H9 (cell line): ENCODE data around the gene PPP1R13L. TPM values are rescaled to one million over a fixed set of nuclear protein-coding genes. Genes with fewer than 3 reads are reported as not detected.

Experiments used
- DNase-seq: peaks from one replicate; pipeline ENCODE4 v3.0.0-alpha.2; 2017
- H2AFZ ChIP-seq: one replicate; pipeline ENCODE4 v1.6.1; 2013; ENCODE audit warnings: mild to moderate bottlenecking, low read length, control low read depth, moderate library complexity
- H2AK5ac ChIP-seq: 2 replicates; pipeline ENCODE4 v1.6.1; 2013; ENCODE audit warnings: low read length, control low read depth, mixed read lengths; ENCODE audit not compliant: insufficient read length
- H2BK120ac ChIP-seq: one replicate; pipeline ENCODE4 v1.6.1; 2013; ENCODE audit warnings: low read depth, mild to moderate bottlenecking, low read length, control low read depth, inconsistent platforms; ENCODE audit not compliant: poor library complexity, severe bottlenecking
- H2BK12ac ChIP-seq: 2 replicates; pipeline ENCODE4 v1.6.1; 2013; ENCODE audit warnings: low read length, control low read depth, mixed read lengths, low read depth; ENCODE audit not compliant: insufficient read length
- H2BK15ac ChIP-seq: 2 replicates; pipeline ENCODE4 v1.6.1; 2013; ENCODE audit warnings: low read depth, low read length, control low read depth
- H2BK20ac ChIP-seq: one replicate; pipeline ENCODE4 v1.6.1; 2013; ENCODE audit warnings: low read depth, mild to moderate bottlenecking, low read length, control low read depth, inconsistent platforms; ENCODE audit not compliant: poor library complexity, severe bottlenecking
- H2BK5ac ChIP-seq: 2 replicates; pipeline ENCODE4 v1.6.1; 2013; ENCODE audit warnings: low read length, control low read depth, mixed read lengths; ENCODE audit not compliant: insufficient read length
- H3K14ac ChIP-seq: 2 replicates; pipeline ENCODE4 v1.6.1; 2013; ENCODE audit warnings: low read length, control low read depth; ENCODE audit not compliant: insufficient read depth
- H3K18ac ChIP-seq: 2 replicates; pipeline ENCODE4 v1.6.1; 2013; ENCODE audit warnings: low read depth, mild to moderate bottlenecking, mixed read lengths, low read length, control low read depth; ENCODE audit not compliant: insufficient read length
- H3K23ac ChIP-seq: 2 replicates; pipeline ENCODE4 v1.6.1; 2013; ENCODE audit warnings: low read length, control low read depth, mixed read lengths, low read depth; ENCODE audit not compliant: insufficient read length
- H3K23me2 ChIP-seq: 2 replicates; pipeline ENCODE4 v1.6.1; 2013; ENCODE audit warnings: low read depth, mild to moderate bottlenecking, mixed read lengths, low read length, control low read depth; ENCODE audit not compliant: insufficient read length, poor library complexity, severe bottlenecking
- H3K27ac ChIP-seq: 2 replicates; pipeline ENCODE4 v1.5.1; 2013; ENCODE audit warnings: low read length, control low read depth, mixed read lengths, low read depth; ENCODE audit not compliant: insufficient read length
- H3K27me3 ChIP-seq: 2 replicates; pipeline ENCODE4 v1.6.1; 2013; ENCODE audit warnings: low read length, control low read depth, inconsistent platforms; ENCODE audit not compliant: insufficient read depth
- H3K4ac ChIP-seq: 2 replicates; pipeline ENCODE4 v1.6.1; 2013; ENCODE audit warnings: low read depth, mild to moderate bottlenecking, control low read depth, inconsistent platforms, low read length, moderate library complexity
- H3K4me1 ChIP-seq: 2 replicates; pipeline ENCODE4 v1.6.1; 2013; ENCODE audit warnings: low read length, control low read depth, inconsistent platforms; ENCODE audit not compliant: insufficient read depth
- H3K4me2 ChIP-seq: 2 replicates; pipeline ENCODE4 v1.6.1; 2013; ENCODE audit warnings: low read length, control low read depth, mixed read lengths; ENCODE audit not compliant: insufficient read length, insufficient read depth
- H3K56ac ChIP-seq: 2 replicates; pipeline ENCODE4 v1.6.1; 2013; ENCODE audit warnings: low read depth, mild to moderate bottlenecking, mixed read lengths, low read length, control low read depth; ENCODE audit not compliant: insufficient read length
- H3K79me1 ChIP-seq: 2 replicates; pipeline ENCODE4 v1.6.1; 2013; ENCODE audit warnings: low read depth, mild to moderate bottlenecking, moderate library complexity, low read length, control low read depth, inconsistent platforms; ENCODE audit not compliant: insufficient read depth, poor library complexity, severe bottlenecking
- H3K79me2 ChIP-seq: 2 replicates; pipeline ENCODE4 v1.6.1; 2013; ENCODE audit warnings: low read length, control low read depth, inconsistent platforms; ENCODE audit not compliant: insufficient read depth
- H3K9ac ChIP-seq: 2 replicates; pipeline ENCODE4 v1.6.1; 2013; ENCODE audit warnings: low read length, control low read depth, mixed read lengths; ENCODE audit not compliant: insufficient read length; ENCODE audit errors: extremely low read depth
- H3K9me3 ChIP-seq: one replicate; pipeline ENCODE4 v1.6.1; 2013; ENCODE audit warnings: low read depth, low read length, inconsistent platforms; ENCODE audit not compliant: control insufficient read depth
- H3T11ph ChIP-seq: one replicate; pipeline ENCODE4 v1.6.1; 2013; ENCODE audit warnings: mild to moderate bottlenecking, low read length, control low read depth, inconsistent platforms
- H4K20me1 ChIP-seq: one replicate; pipeline ENCODE4 v1.6.1; 2013; ENCODE audit not compliant: control insufficient read depth, insufficient read length, insufficient read depth
- H4K5ac ChIP-seq: 2 replicates; pipeline ENCODE4 v1.6.1; 2013; ENCODE audit warnings: low read depth, mild to moderate bottlenecking, mixed read lengths, low read length, control low read depth; ENCODE audit not compliant: insufficient read length
- H4K8ac ChIP-seq: replicated peaks from 2 replicates; pipeline ENCODE4 v1.6.1; 2013; ENCODE audit warnings: low read length, control low read depth, mixed read lengths, low read depth; ENCODE audit not compliant: insufficient read length
- H4K91ac ChIP-seq: 2 replicates; pipeline ENCODE4 v1.6.1; 2013; ENCODE audit warnings: low read depth, mild to moderate bottlenecking, moderate library complexity, mixed read lengths, low read length, control low read depth; ENCODE audit not compliant: insufficient read length
- H3K27ac Mint-ChIP-seq, 3 experiments: 2 replicates in 2 of 3; 3 replicates in 1 of 3; pipeline ENCODE4 v1.8.0; 2020 to 2021; ENCODE audit warnings: mixed read lengths in 3 of 3, mild to moderate bottlenecking in 1 of 3, moderate library complexity in 1 of 3
- H3K27me3 Mint-ChIP-seq: 2 replicates; pipeline ENCODE4 v1.8.0; 2021; ENCODE audit warnings: low read depth, mild to moderate bottlenecking, moderate library complexity, mixed read lengths
- H3K36me3 Mint-ChIP-seq, 3 experiments: 2 replicates in 2 of 3; 3 replicates in 1 of 3; pipeline ENCODE4 v1.8.0; 2020 to 2021; ENCODE audit warnings: low read depth in 3 of 3, mixed read lengths in 3 of 3; ENCODE audit not compliant: insufficient read depth in 1 of 3
- H3K4me1 Mint-ChIP-seq, 2 experiments: 2 replicates each; pipeline ENCODE4 v1.8.0; 2020; ENCODE audit warnings: mixed read lengths in 2 of 2
- H3K4me3 Mint-ChIP-seq, 2 experiments: 2 replicates in 1 of 2; 3 replicates in 1 of 2; pipeline ENCODE4 v1.8.0; 2020 to 2021; ENCODE audit warnings: mild to moderate bottlenecking in 2 of 2, mixed read lengths in 2 of 2, moderate library complexity in 1 of 2
- H3K9me3 Mint-ChIP-seq, 2 experiments: 2 replicates in 1 of 2; 3 replicates in 1 of 2; pipeline ENCODE4 v1.8.0; 2020; ENCODE audit warnings: mild to moderate bottlenecking in 2 of 2, mixed read lengths in 2 of 2, moderate library complexity in 1 of 2
- WGBS: extraction: QIAGEN DNeasy Blood & Tissue Kit; methylation state at CpG from one replicate; pipeline ENCODE4 v1.1.7; 2013; ENCODE audit warnings: missing lambda C conversion rate, low lambda C conversion rate, mixed read lengths; ENCODE audit not compliant: insufficient read length; ENCODE audit errors: extremely low coverage; 5-methylcytosine and 5-hydroxymethylcytosine counted together
- total RNA-seq: library from RNA; stranded (reverse); gene quantifications from 2 replicates; pipeline ENCODE4 v1.2.1, GENCODE V29; 2021
- TF ChIP-seq, protein P1 (sequence below): fragments of 200-600 bp; sonication (generic); conservative IDR thresholded peaks from 3 replicates; pipeline ENCODE4 v1.8.0; 2021; ENCODE audit warnings: antibody characterized with exemption, mild to moderate bottlenecking

The PPP1R13L gene
- total RNA-seq, 1 experiment from 2014 or later = 42.6 TPM

DNA sequence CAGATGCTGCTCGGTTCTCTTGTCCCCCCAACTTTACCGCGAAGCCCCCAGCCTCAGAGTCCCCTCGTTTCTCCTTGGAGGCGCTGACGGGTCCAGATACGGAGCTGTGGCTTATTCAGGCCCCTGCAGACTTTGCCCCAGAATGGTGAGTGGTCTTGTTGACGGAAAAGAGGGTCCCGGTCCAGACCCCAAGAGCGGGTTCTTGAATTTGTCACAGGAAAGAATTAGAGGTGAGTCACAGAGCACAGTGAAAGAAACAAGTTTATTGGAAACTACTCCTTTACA is 2.2 kb upstream of the PPP1R13L start:
- H3K4me3 Mint-ChIP-seq = peak overlapping the region; percentile 99
- no peak overlapping the region for H3K14ac ChIP-seq
- no peak overlapping the region for H2BK15ac ChIP-seq
- H3K18ac ChIP-seq = no peak overlapping the region
- peaks cover 18% of the 10 kb centered on the region for H3K23me2 ChIP-seq
- H2AFZ ChIP-seq = no peak overlapping the region
- H3K4ac ChIP-seq = no peak overlapping the region
- H3K27ac ChIP-seq = no peak overlapping the region
- H3K9me3 ChIP-seq = no peaks in the 10 kb centered on the region
- peaks cover 7% of the 10 kb centered on the region; the same call in 1 of the 2 replicates for H3K4me1 ChIP-seq
- H3K27me3 ChIP-seq = no peaks in the 10 kb centered on the region
- no peak overlapping the region for H4K5ac ChIP-seq
- no peak overlapping the region for H2BK20ac ChIP-seq
- peak overlapping the region in 1 of 3 experiments; percentile 99; a peak in 3 of 7 replicates for H3K27ac Mint-ChIP-seq
- H4K20me1 ChIP-seq = no peaks in the 10 kb centered on the region
- H3K9ac ChIP-seq = peak overlapping the region; percentile 92
- no CpG with 5 or more reads among the region's 10 CpGs for WGBS
- H3T11ph ChIP-seq = no peak overlapping the region
- H2BK120ac ChIP-seq = no peak overlapping the region
- TF ChIP-seq, protein P1, sequence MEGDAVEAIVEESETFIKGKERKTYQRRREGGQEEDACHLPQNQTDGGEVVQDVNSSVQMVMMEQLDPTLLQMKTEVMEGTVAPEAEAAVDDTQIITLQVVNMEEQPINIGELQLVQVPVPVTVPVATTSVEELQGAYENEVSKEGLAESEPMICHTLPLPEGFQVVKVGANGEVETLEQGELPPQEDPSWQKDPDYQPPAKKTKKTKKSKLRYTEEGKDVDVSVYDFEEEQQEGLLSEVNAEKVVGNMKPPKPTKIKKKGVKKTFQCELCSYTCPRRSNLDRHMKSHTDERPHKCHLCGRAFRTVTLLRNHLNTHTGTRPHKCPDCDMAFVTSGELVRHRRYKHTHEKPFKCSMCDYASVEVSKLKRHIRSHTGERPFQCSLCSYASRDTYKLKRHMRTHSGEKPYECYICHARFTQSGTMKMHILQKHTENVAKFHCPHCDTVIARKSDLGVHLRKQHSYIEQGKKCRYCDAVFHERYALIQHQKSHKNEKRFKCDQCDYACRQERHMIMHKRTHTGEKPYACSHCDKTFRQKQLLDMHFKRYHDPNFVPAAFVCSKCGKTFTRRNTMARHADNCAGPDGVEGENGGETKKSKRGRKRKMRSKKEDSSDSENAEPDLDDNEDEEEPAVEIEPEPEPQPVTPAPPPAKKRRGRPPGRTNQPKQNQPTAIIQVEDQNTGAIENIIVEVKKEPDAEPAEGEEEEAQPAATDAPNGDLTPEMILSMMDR = no peak
- no peaks in the 10 kb centered on the region; the same call in 1 of the 2 replicates for H3K79me2 ChIP-seq
- H3K27me3 Mint-ChIP-seq = peaks cover 4% of the 10 kb centered on the region; the same call in 1 of the 2 replicates
- H4K91ac ChIP-seq = no peak overlapping the region
- DNase-seq = no peak
- no peak overlapping the region for H2BK5ac ChIP-seq
- H3K36me3 Mint-ChIP-seq = peaks cover 18 to 33% (median 27%) of the 10 kb centered on the region in 3 experiments; a peak in 6 of 7 replicates
- no peak overlapping the region for H4K8ac ChIP-seq
- H3K4me2 ChIP-seq = peak overlapping the region; percentile 93
- no peak overlapping the region for H3K23ac ChIP-seq
- H2AK5ac ChIP-seq = no peak overlapping the region
- no peak overlapping the region for H2BK12ac ChIP-seq
- H3K56ac ChIP-seq = no peak overlapping the region
- no peaks in the 10 kb centered on the region for H3K79me1 ChIP-seq
- no peaks in the 10 kb centered on the region; a peak in 1 of 5 replicates for H3K9me3 Mint-ChIP-seq
- H3K4me1 Mint-ChIP-seq = peaks cover 21 to 30% of the 10 kb centered on the region in 2 experiments
